HG03520 (cell line): ENCODE data around the gene MZF1.

ENCODE experiments used
- ATAC-seq: cut with Tn5 transposase; IDR thresholded peaks from one replicate; pipeline ENCODE4 v1.9.1; 2021; ENCODE audit warnings: mild to moderate bottlenecking, moderate library complexity; ENCODE audit not compliant: unreplicated experiment

The MZF1 gene

DNA sequence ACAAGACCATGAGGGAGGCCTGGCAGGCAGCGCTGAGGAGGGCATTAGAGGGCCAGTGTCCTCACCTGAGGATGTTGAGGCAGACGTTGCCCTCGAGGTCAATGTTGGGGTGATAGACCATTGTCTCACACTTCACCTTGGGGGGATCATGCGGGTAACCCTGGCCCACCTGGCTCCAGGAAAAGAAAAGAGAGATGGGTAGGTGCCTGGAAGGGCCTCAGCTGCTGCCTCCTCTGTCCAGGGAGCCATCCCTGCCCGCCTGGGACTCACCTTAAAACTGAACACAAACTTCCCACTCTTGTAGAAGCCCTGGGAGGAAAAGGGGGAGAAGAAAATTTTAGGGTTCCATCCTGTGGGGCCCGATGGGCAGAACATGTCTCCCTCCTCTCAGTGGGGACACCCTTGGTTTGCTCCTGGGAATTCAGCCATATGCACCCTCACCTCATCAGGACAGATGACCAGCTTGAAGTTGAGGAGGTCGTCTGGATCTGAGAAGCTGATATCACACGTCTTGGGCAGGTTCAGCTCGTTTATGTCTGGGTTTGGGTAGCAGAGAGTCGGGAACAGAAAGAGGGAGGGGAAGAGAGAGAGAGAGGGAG is 16.4 kb downstream of the MZF1 start:
- no peak for ATAC-seq

- no peak for ATAC-seq
Observed at GRCh38 chr19:58555920-58556621, 17.1 kb downstream of the MZF1 start.

GRCh38 chr19:58555369-58555885 is 17.7 kb downstream of the MZF1 start:
- ATAC-seq: no peak

- peak; percentile 29 for ATAC-seq
Observed at GRCh38 chr19:58554494-58555368, 18.4 kb downstream of the MZF1 start, which contains the start of gene CHMP2A. TSS of gene CHMP2A (minus strand) at chr19:58555105. CDS start at chr19:58554212, 893 bp downstream.

DNA sequence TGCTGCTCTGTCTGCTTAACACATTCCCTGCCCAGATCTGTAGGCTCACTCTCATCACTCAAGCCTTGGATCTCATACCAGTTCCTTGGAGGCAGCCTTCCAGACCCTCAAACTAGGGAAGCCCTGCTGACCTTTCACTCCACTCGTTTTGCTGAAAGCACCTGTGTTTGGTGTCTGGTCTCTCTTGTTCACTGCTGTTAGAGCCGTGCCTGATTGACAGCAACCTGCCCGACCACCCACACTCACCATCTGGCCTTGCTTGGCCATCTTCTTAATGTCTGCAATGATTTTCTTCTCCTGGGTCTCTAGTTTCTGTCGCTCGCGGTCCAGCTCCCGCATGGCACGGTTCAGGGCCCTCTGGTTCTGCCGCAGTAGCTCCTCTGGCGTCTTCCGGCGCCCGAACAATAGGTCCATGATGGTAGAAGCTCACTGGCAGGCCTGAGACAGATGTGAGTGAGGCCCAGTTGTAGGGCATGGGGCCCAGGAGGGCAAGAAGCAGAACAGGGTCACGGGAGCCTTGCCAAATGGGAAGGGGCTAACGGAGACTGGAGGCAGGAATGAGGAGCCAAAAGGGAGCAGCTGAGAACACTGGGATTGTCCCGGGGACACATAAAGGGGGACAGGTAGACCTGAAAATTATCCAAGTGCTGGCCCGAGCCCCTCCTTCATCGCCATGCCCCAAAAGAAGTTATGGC is 19.2 kb downstream of the MZF1 start:
- ATAC-seq: no peak

GRCh38 chr19:58552655-58553054 is 20.5 kb downstream of the MZF1 start:
- no peak for ATAC-seq

GRCh38 chr19:58551577-58552471 is 21.3 kb downstream of the MZF1 start:
- no peak for ATAC-seq

GRCh38 chr19:58551123-58551497 is 22.0 kb downstream of the MZF1 start:
- no peak for ATAC-seq

GRCh38 chr19:58550362-58551122 is 22.6 kb downstream of the MZF1 start:
- ATAC-seq: no peak

DNA sequence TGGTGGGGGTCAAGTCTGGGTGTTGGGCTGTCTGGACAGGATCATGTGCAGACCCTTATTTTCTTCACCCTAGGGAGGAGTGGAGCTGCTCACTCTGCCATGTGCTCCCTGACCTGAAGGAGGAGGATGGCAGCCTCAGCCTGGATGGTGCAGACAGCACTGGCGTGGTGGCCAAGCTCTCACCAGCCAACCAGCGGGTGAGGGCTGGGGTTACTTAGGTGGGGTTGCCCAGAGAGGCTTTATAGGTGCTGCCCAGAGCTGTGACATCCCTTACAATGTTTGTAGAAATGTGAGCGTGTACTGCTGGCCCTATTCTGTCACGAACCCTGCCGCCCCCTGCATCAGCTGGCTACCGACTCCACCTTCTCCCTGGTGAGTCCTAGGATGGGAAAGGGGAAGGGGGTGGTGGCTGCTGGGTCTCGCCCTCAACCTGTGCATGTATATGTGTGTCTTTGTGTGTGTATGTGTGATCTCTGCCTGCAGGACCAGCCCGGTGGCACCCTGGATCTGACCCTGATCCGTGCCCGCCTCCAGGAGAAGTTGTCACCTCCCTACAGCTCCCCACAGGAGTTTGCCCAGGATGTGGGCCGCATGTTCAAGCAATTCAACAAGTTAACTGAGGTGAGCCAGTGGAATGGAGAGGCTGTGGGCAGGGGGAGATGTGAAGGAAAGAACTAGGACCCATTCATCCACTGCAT is 23.3 kb downstream of the MZF1 start:
- no peak for ATAC-seq

DNA sequence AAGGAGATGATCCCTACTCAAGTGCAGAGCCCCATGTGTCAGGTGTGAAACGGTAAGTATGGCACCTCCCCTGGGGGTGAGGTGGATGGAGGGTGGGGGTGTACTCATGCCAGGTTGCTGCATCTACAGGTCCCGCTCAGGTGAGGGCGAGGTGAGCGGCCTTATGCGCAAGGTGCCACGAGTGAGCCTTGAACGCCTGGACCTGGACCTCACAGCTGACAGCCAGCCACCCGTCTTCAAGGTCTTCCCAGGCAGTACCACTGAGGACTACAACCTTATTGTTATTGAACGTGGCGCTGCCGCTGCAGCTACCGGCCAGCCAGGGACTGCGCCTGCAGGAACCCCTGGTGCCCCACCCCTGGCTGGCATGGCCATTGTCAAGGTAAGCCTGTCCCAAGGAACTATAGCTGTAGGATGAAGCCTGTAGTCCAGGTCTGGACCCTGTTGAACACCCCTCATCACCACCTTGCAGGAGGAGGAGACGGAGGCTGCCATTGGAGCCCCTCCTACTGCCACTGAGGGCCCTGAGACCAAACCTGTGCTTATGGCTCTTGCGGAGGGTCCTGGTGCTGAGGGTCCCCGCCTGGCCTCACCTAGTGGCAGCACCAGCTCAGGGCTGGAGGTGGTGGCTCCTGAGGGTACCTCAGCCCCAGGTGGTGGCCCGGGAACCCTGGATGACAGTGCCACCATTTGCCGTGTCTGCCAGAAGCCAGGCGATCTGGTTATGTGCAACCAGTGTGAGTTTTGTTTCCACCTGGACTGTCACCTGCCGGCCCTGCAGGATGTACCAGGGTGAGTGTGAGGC is 24.1 kb downstream of the MZF1 start:
- ATAC-seq: no peak

- no peak for ATAC-seq
Observed at GRCh38 chr19:58547323-58548312, 25.5 kb downstream of the MZF1 start.

DNA sequence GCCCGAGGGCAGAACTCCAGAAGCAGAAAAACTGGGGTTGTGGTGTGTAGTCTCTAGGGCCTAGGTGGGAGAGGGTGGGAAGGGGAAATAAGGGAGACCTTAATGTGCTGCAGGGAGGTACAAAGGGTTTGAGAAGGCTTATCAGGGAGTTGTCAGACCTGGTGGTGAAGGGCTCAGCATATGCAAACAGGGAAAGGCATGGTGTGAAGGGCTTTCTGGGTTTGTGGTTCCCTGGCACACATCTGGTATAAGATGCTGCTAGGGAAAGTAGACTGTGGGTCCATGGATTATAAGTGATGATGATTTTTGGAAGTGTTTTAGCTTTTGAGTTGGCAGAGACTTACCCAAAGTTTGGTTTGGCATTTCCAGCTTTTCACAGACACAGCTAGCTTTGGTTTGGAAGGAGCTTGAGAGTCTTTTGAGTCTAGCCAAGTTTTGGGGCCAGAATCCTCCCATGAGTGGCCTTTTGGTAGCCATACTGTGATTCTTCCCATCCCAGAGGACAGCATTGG is 27.1 kb downstream of the MZF1 start:
- ATAC-seq: no peak

- ATAC-seq: no peak
Observed at GRCh38 chr19:58545286-58546018, 27.7 kb downstream of the MZF1 start.

GRCh38 chr19:58544591-58545285 is 28.4 kb downstream of the MZF1 start:
- ATAC-seq: peak; percentile 34
